ENCODE data around the gene VAV2.
A peak's percentile ranks its signal among the peaks of the same experiment; 100 is the strongest.
"Not testable (repeated sequence)": the region's sequence is repeated elsewhere in the genome, so short reads cannot be mapped to it uniquely, and the experiment has no call there.

The VAV2 gene

GRCh38 chr9:133995012-133995896 is 3.1 kb upstream of the VAV2 start:
- DNase-seq: no peak

- DNase-seq: peak; percentile 83
These were observed 2.4 kb upstream of the VAV2 start for GRCh38 chr9:133994353-133995011.

- no peak for DNase-seq
These were observed 1.6 kb upstream of the VAV2 start for GRCh38 chr9:133993635-133994253.

- DNase-seq: peak; percentile 90
These were observed 883 bp upstream of the VAV2 start for GRCh38 chr9:133992780-133993634.

GRCh38 chr9:133991214-133991921 is 756 bp downstream of the VAV2 start:
- DNase-seq: peak; percentile 13

- peak; percentile 16 for DNase-seq
These were observed 1.5 kb downstream of the VAV2 start for GRCh38 chr9:133990366-133991213.

GRCh38 chr9:133989625-133990365 is 2.3 kb downstream of the VAV2 start:
- DNase-seq: no peak

GRCh38 chr9:133988771-133989170 is 3.4 kb downstream of the VAV2 start:
- not testable (repeated sequence) for DNase-seq

GRCh38 chr9:133987946-133988665 is 4.0 kb downstream of the VAV2 start:
- DNase-seq: no peak

GRCh38 chr9:133987446-133987788 is 4.7 kb downstream of the VAV2 start:
- DNase-seq: no peak

GRCh38 chr9:133986774-133987445 is 5.2 kb downstream of the VAV2 start:
- no peak for DNase-seq

GRCh38 chr9:133986061-133986460 is 6.1 kb downstream of the VAV2 start:
- DNase-seq: no peak

GRCh38 chr9:133982971-133983720 is 9.0 kb downstream of the VAV2 start:
- DNase-seq: no peak

- DNase-seq: no peak
These were observed 10.0 kb downstream of the VAV2 start for GRCh38 chr9:133981958-133982681.

- DNase-seq: no peak
These were observed 10.6 kb downstream of the VAV2 start for GRCh38 chr9:133981589-133981957.

GRCh38 chr9:133980864-133981588 is 11.1 kb downstream of the VAV2 start:
- DNase-seq: no peak

All from suppressor macrophage treated with lipopolysaccharide for 4 hours (primary cell).